Measurements from ENCODE around the gene PBX1.

GRCh38 chr1:164761009-164761408, 202.0 kb downstream of the PBX1 start:
- TF ChIP-seq CTCF (IDR thresholded peaks at IDR 0.05) (no peak), POLR2AphosphoS5 (IDR thresholded peaks at IDR 0.05) (no peak)
